ENCODE data around the gene NR1D1. TPM values are rescaled to one million over a fixed set of nuclear protein-coding genes. Genes with fewer than 3 reads are reported as not detected.
A peak's percentile ranks its signal among the peaks of the same experiment; 100 is the strongest.

Gene NR1D1
- total and polyA plus RNA-seq, 2 of the 13 experiments (the other 11 are each of a cell fraction or from before 2014, with no cell fraction given), result 2.1 to 2.7 TPM

DNA sequence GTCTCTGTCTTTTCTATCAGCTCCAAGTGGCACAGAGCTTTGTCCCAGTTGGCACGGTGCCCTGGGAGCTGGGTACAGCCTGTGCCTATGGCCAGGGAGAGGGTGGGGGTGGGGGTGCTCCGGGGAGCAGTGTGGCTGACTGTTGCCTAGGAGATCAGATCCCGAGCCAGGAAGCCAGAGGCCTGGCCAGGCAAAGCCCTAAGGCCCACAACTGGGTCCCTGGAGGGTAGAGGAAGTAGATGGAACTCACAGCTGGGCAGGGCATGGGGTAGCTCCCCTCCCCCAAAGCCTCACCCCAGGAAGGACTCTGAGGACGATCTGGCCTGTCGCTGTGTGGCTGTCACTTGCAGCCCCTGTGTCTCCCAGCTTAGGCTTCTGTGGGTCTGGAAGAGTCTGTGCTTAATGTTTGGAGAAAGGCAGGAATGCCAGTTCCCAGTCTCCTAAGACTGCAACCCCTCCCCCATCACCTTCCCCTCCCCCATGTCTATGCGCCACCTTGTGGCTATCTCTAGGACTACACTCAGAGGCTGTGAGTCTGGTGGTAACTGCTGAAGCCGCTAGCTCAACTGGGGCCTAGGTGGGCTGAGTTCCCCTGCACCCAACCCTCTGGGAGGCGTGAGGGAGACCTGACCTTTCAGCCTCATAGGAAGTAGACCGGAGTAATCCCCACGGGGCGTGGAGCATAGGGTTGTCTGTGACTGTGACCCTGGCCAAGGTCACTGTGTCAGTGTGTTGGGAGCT, 25.0 kb downstream of the NR1D1 start (continued):
- TF ChIP-seq PAXIP1 (CRISPR knock-in tag; conservative IDR thresholded peaks at IDR 0.05), result peak; percentile 57; the same call in 1 of the 2 replicates
- no peak for TF ChIP-seq NCOR1 (IDR thresholded peaks at IDR 0.05; ENCODE audit: borderline replicate concordance, low read length)
- no peak for TF ChIP-seq FOXO1 (CRISPR knock-in tag; IDR thresholded peaks at IDR 0.05)
- TF ChIP-seq SRSF9 (IDR thresholded peaks at IDR 0.05; ENCODE audit: borderline replicate concordance, insufficient read depth, low read depth, low read length, poor library complexity, severe bottlenecking), result no peak
- TF ChIP-seq ZNF543 (CRISPR knock-in tag; IDR thresholded peaks at IDR 0.05), result no peak
- no peak for TF ChIP-seq JUNB (CRISPR knock-in tag; IDR thresholded peaks at IDR 0.05; ENCODE audit: borderline replicate concordance)
- no peak for TF ChIP-seq PAWR (CRISPR knock-in tag; IDR thresholded peaks at IDR 0.05; ENCODE audit: borderline replicate concordance)
- no peak for TF ChIP-seq ZNF484 (CRISPR knock-in tag; IDR thresholded peaks at IDR 0.05; ENCODE audit: borderline replicate concordance, low read depth)
- peak; percentile 69; the same call in 1 of the 2 replicates for TF ChIP-seq TARDBP (CRISPR knock-in tag; IDR thresholded peaks at IDR 0.05)
- no peak for TF ChIP-seq MBD4 (IDR thresholded peaks at IDR 0.05; ENCODE audit: borderline replicate concordance, low read length)
- TF ChIP-seq, protein P1, sequence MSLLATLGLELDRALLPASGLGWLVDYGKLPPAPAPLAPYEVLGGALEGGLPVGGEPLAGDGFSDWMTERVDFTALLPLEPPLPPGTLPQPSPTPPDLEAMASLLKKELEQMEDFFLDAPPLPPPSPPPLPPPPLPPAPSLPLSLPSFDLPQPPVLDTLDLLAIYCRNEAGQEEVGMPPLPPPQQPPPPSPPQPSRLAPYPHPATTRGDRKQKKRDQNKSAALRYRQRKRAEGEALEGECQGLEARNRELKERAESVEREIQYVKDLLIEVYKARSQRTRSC (CRISPR knock-in tag; IDR thresholded peaks at IDR 0.05; ENCODE audit: low read depth), result no peak
- TF ChIP-seq ZNF607 (CRISPR knock-in tag; IDR thresholded peaks at IDR 0.05; ENCODE audit: borderline replicate concordance), result peak; percentile 5
- TF ChIP-seq ZSCAN25 (CRISPR knock-in tag; IDR thresholded peaks at IDR 0.05), result peak; percentile 70
- TF ChIP-seq NFE2L1 (CRISPR knock-in tag; IDR thresholded peaks at IDR 0.05; ENCODE audit: borderline replicate concordance), result no peak
- TF ChIP-seq SRSF1 (optimal IDR thresholded peaks at IDR 0.05; ENCODE audit: low read depth, low read length), result no peak
- TF ChIP-seq, protein P2, sequence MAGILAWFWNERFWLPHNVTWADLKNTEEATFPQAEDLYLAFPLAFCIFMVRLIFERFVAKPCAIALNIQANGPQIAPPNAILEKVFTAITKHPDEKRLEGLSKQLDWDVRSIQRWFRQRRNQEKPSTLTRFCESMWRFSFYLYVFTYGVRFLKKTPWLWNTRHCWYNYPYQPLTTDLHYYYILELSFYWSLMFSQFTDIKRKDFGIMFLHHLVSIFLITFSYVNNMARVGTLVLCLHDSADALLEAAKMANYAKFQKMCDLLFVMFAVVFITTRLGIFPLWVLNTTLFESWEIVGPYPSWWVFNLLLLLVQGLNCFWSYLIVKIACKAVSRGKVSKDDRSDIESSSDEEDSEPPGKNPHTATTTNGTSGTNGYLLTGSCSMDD (CRISPR knock-in tag; IDR thresholded peaks at IDR 0.05), result no peak
- no peak for TF ChIP-seq ZNF224 (CRISPR knock-in tag; IDR thresholded peaks at IDR 0.05)
- TF ChIP-seq, protein P3, sequence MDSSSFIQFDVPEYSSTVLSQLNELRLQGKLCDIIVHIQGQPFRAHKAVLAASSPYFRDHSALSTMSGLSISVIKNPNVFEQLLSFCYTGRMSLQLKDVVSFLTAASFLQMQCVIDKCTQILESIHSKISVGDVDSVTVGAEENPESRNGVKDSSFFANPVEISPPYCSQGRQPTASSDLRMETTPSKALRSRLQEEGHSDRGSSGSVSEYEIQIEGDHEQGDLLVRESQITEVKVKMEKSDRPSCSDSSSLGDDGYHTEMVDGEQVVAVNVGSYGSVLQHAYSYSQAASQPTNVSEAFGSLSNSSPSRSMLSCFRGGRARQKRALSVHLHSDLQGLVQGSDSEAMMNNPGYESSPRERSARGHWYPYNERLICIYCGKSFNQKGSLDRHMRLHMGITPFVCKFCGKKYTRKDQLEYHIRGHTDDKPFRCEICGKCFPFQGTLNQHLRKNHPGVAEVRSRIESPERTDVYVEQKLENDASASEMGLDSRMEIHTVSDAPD (CRISPR knock-in tag; IDR thresholded peaks at IDR 0.05), result no peak
- TF ChIP-seq ZNF331 (CRISPR knock-in tag; IDR thresholded peaks at IDR 0.05), result peak; percentile 66; the same call in 1 of the 2 replicates
- TF ChIP-seq ZSCAN5A (CRISPR knock-in tag; IDR thresholded peaks at IDR 0.05; ENCODE audit: borderline replicate concordance), result no peak
